Measurements from ENCODE around the gene CACFD1.

The CACFD1 gene

DNA sequence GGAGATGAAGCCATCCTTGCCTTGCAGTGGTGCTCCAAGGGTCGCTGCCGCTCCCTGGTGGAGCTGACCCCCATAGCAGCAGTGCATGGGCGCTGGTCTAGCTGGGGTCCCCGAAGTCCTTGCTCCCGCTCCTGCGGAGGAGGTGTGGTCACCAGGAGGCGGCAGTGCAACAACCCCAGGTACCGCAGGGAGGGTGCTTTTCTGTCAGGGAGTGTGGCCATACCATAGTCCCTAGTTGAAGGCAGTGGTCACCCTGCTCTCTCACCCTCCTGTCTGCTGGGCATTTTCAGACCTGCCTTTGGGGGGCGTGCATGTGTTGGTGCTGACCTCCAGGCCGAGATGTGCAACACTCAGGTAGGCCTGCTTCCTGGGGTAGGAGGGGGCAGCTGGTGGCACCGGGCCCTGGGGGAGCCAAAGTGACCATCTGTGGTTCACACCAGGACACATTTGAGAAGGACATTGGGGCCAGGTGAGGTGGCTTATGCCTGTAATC, 26.4 kb upstream of the CACFD1 start:
- Mint-ChIP-seq H3K4me1 (no peaks in the 10 kb centered on the region), H3K9me3 (no peaks in the 10 kb centered on the region)
- TF ChIP-seq, protein P1, sequence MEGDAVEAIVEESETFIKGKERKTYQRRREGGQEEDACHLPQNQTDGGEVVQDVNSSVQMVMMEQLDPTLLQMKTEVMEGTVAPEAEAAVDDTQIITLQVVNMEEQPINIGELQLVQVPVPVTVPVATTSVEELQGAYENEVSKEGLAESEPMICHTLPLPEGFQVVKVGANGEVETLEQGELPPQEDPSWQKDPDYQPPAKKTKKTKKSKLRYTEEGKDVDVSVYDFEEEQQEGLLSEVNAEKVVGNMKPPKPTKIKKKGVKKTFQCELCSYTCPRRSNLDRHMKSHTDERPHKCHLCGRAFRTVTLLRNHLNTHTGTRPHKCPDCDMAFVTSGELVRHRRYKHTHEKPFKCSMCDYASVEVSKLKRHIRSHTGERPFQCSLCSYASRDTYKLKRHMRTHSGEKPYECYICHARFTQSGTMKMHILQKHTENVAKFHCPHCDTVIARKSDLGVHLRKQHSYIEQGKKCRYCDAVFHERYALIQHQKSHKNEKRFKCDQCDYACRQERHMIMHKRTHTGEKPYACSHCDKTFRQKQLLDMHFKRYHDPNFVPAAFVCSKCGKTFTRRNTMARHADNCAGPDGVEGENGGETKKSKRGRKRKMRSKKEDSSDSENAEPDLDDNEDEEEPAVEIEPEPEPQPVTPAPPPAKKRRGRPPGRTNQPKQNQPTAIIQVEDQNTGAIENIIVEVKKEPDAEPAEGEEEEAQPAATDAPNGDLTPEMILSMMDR (IDR thresholded peaks at IDR 0.05; ENCODE audit: unreplicated experiment in 3 of 3) = no peak

DNA sequence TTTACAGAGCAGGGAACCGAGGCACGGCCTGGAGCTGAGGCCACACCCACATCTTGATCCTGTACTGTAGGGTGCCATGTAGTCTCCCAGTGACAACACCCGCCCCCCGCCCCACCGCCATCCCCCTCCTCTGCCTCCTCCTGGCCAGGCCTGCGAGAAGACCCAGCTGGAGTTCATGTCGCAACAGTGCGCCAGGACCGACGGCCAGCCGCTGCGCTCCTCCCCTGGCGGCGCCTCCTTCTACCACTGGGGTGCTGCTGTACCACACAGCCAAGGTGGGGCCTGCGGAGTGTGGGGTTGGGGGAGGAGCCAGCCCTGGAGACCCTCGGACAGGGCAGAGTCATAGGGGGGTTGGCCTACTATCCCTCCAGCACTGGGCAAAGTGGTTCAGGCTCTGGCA, 23.1 kb upstream of the CACFD1 start:
- Mint-ChIP-seq H3K36me3 (ENCODE audit: low read depth) (no peaks in the 10 kb centered on the region), H3K4me3 (no peak overlapping the region), H3K27ac (no peak overlapping the region), H3K4me1 (no peaks in the 10 kb centered on the region), H3K27me3 (ENCODE audit: low read depth) (no peaks in the 10 kb centered on the region), H3K9me3 (no peaks in the 10 kb centered on the region)
- TF ChIP-seq, protein P1 (IDR thresholded peaks at IDR 0.05; ENCODE audit: unreplicated experiment in 3 of 3) = no peak

More for the DNA sequence above, 26.4 kb upstream of the CACFD1 start:
- H3K27ac Mint-ChIP-seq = no peak overlapping the region
- no peaks in the 10 kb centered on the region for H3K36me3 Mint-ChIP-seq (ENCODE audit: low read depth)
- peaks cover 17% of the 10 kb centered on the region for H3K27me3 Mint-ChIP-seq (ENCODE audit: low read depth)
- no peak overlapping the region for H3K4me3 Mint-ChIP-seq

DNA sequence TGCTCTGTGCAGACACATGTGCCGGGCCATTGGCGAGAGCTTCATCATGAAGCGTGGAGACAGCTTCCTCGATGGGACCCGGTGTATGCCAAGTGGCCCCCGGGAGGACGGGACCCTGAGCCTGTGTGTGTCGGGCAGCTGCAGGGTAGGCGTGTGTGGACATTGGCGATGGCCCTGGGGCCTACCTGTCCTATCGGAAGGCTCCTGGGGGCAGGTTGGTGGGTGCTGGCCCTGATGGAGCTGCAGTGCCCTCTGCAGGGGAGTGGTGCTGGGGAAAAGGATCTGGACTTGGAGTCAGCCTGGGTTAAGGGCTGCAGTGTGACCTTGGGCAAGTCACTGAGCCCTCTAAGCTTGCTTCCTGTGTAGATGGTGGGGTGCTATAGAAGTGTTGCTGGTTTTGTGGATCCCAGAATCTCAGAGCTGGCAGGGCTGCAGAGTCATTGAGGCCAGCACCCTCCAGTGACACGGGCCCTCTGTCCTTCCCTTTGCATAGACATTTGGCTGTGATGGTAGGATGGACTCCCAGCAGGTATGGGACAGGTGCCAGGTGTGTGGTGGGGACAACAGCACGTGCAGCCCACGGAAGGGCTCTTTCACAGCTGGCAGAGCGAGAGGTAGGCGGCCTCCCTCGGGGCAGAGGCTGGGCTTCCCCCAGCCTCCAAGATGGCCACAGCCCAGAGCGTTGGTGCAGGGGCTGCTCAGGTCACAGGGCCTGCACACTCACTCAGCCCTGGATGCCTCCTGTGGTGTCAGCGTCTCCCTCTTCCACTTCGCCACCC, 21.8 kb upstream of the CACFD1 start:
- Mint-ChIP-seq H3K27me3 (ENCODE audit: low read depth) (no peaks in the 10 kb centered on the region), H3K27ac (no peak overlapping the region), H3K4me1 (no peaks in the 10 kb centered on the region), H3K9me3 (no peaks in the 10 kb centered on the region), H3K36me3 (ENCODE audit: low read depth) (no peaks in the 10 kb centered on the region), H3K4me3 (no peak overlapping the region)
- TF ChIP-seq, protein P1 (IDR thresholded peaks at IDR 0.05; ENCODE audit: unreplicated experiment in 3 of 3) = no peak

DNA sequence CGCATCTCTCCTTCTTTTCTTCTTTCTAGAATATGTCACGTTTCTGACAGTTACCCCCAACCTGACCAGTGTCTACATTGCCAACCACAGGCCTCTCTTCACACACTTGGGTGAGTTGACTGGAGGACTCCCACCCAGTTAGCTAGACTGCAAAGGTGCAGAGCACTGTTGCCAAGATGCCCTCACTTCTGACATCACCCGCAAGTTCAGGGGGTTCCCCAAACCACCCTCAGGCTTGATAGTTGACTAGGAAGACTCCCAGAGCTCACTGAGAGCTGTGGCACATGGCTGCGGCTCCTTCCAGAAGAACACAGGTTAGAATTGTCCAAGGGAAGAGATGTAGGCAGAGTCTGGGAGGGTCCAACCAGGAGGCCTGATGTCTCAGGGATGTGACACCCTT, 20.4 kb upstream of the CACFD1 start:
- Mint-ChIP-seq H3K4me1 (no peaks in the 10 kb centered on the region), H3K36me3 (ENCODE audit: low read depth) (no peaks in the 10 kb centered on the region), H3K9me3 (no peaks in the 10 kb centered on the region), H3K27ac (no peak overlapping the region), H3K27me3 (ENCODE audit: low read depth) (no peaks in the 10 kb centered on the region), H3K4me3 (no peak overlapping the region)
- TF ChIP-seq, protein P1 (IDR thresholded peaks at IDR 0.05; ENCODE audit: unreplicated experiment in 3 of 3) = no peak

DNA sequence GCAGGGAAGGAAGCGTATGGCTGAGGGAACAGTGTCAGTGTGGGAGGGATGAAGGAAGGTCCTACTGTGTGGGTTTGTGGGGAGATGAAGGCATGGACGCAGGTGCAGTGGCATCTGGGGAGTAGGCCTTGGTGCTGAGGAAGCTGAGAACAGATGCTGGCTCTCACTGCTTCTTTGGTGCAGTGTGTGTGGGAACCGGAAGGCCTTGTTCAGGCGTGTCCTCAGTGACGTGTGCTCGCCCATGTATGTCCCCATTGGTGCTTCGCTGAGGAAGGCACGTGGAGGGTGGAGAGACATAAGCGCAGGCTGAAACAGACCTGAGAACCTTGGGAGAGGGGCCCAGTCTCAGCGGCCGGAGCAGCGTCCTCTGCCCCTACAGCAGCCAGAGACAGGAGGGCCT, 18.9 kb upstream of the CACFD1 start:
- no peaks in the 10 kb centered on the region for H3K4me1 Mint-ChIP-seq
- TF ChIP-seq, protein P1 (IDR thresholded peaks at IDR 0.05; ENCODE audit: unreplicated experiment in 3 of 3) = no peak
- H3K4me3 Mint-ChIP-seq = no peak overlapping the region
- H3K27ac Mint-ChIP-seq = no peak overlapping the region
- no peaks in the 10 kb centered on the region for H3K36me3 Mint-ChIP-seq (ENCODE audit: low read depth)
- H3K9me3 Mint-ChIP-seq = no peaks in the 10 kb centered on the region
- no peaks in the 10 kb centered on the region for H3K27me3 Mint-ChIP-seq (ENCODE audit: low read depth)

DNA sequence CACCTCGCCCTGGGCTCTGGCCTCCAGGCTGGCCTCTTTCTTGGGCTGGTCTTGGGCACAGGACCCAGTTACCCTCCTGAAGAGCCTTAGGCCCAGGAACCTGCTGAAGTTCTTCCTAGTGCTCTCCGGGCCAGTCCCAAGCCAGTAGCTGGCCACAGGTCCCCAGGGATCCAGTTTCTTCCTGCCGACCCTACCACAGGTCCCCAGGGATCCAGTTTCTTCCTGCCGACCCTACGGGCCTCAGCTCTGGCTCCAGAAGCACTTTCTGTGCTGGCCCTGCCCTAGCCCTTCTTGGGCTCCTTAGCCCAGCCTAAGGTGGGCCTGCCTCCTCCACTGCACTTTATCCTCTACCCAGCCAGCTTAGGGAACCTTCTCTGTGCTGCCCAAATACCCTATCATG, 18.2 kb upstream of the CACFD1 start:
- TF ChIP-seq, protein P1 (IDR thresholded peaks at IDR 0.05; ENCODE audit: unreplicated experiment in 3 of 3) = no peak
- H3K9me3 Mint-ChIP-seq = no peaks in the 10 kb centered on the region
- H3K36me3 Mint-ChIP-seq (ENCODE audit: low read depth) = no peaks in the 10 kb centered on the region
- H3K27me3 Mint-ChIP-seq (ENCODE audit: low read depth) = no peaks in the 10 kb centered on the region
- H3K27ac Mint-ChIP-seq = no peak overlapping the region
- H3K4me1 Mint-ChIP-seq = no peaks in the 10 kb centered on the region
- no peak overlapping the region for H3K4me3 Mint-ChIP-seq
